Heart left ventricle (tissue), 16 donors: Measurements from ENCODE around the gene NOXA1. TPM values are rescaled to one million over a fixed set of nuclear protein-coding genes. Genes with fewer than 3 reads are reported as not detected.

ENCODE experiments used
- ATAC-seq, 4 donors: fragments of 200-7000 bp; cut with Tn5 transposase; one replicate each; pipeline ENCODE4 v1.9.1; 2020 to 2022; ENCODE audit warnings: moderate library complexity in 4 of 4, mild to moderate bottlenecking in 3 of 4, moderate number of reproducible peaks in 1 of 4
- DNase-seq, 5 donors: peaks; one replicate each; pipeline ENCODE4 v3.0.0-alpha.2; 2020
- H3K27ac ChIP-seq, 12 donors: fragments of 200-600 bp; sonication (generic) in 4 of 12; one replicate each; pipeline versions ENCODE4 v1.5.0 to v1.8.0; 2016 to 2022; ENCODE audit warnings: mild to moderate bottlenecking in 2 of 12
- H3K27me3 ChIP-seq, 9 donors: fragments of 200-600 bp; sonication (generic) in 2 of 9; one replicate each; pipeline versions ENCODE4 v1.5.1 to v1.8.0; 2016 to 2022; ENCODE audit warnings: mild to moderate bottlenecking in 3 of 9
- H3K36me3 ChIP-seq, 9 donors: fragments of 200-600 bp; sonication (generic) in 2 of 9; one replicate each; pipeline versions ENCODE4 v1.5.0 to v1.8.0; 2018 to 2022; ENCODE audit warnings: mild to moderate bottlenecking in 2 of 9
- H3K4me1 ChIP-seq, 12 donors: fragments of 200-600 bp; sonication (generic) in 4 of 12; one replicate each; pipeline versions ENCODE4 v1.5.0 to v1.8.0; 2016 to 2022; ENCODE audit warnings: mild to moderate bottlenecking in 3 of 12
- H3K4me3 ChIP-seq, 12 donors: fragments of 200-600 bp; sonication (generic) in 4 of 12; one replicate each; pipeline versions ENCODE4 v1.5.0 to v1.8.0; 2017 to 2022; ENCODE audit warnings: mild to moderate bottlenecking in 9 of 12, moderate library complexity in 4 of 12
- H3K9me3 ChIP-seq, 12 donors: fragments of 200-600 bp; sonication (generic) in 4 of 12; one replicate each; pipeline versions ENCODE4 v1.5.0 to v1.8.0; 2016 to 2022; ENCODE audit warnings: mild to moderate bottlenecking in 1 of 12
- CTCF ChIP-seq, 12 donors: fragments of 200-600 bp; sonication (generic) in 4 of 12; IDR thresholded peaks; one replicate each; pipeline versions ENCODE4 v1.5.0 to v1.8.0; 2018 to 2022; ENCODE audit warnings: antibody characterized with exemption in 12 of 12, mild to moderate bottlenecking in 5 of 12
- POLR2A ChIP-seq, 2 donors: fragments of 450-650 bp; IDR thresholded peaks; one replicate each; pipeline ENCODE4 v1.6.1; 2017; ENCODE audit warnings: antibody characterized with exemption in 2 of 2, mild to moderate bottlenecking in 2 of 2, moderate library complexity in 2 of 2
- WGBS, 4 donors: extraction: QIAGEN DNeasy Blood & Tissue Kit in 2 of 4; methylation state at CpG; one replicate each; pipeline versions ENCODE4 v1.1.5 to v1.1.7; 2013 to 2018; 5-methylcytosine and 5-hydroxymethylcytosine counted together
- intact Hi-C, 10 donors: fragments of 100-400 bp; cut with DNase I; formaldehyde crosslinking; loops; one replicate each; pipeline versions ENCODE4 v1.11.1 to v1.14.2; 2022
- polyA plus RNA-seq, 2 donors: library from polyadenylated mRNA; stranded (reverse); fragments of 200-250 nt; gene quantifications; one replicate each; pipeline ENCODE4 v1.2.3, GENCODE V29; 2013
- total RNA-seq, 9 donors: library from RNA; depleted of rRNA in 2 of 9; stranded (reverse); fragments of >200 nt in 2 of 9; fragmentation: NEBNext Ultra II Directional in 3 of 9; extraction: Animal tissue kit (Norgen Biotek cat#: 25700) in 3 of 9; gene quantifications; one replicate each; pipeline versions ENCODE4 v1.1.0 to v1.2.4, GENCODE V29; 2016 to 2023
- donor health status: ischemic (EF 13 %, LVEDD 7.1; RV severe dilation, severe dysfunction).
- donor health status: healthy with polysubstance abuse.
- donor health status: DM: no; HTN: yes; CAD: no.
- donor health status: DM: no; HTN: no; CAD: no.
- donor health status: ischemic (EF 25% LVEDD 6.9; RV normal size, moderate dysfunction).
- donor health status: ischemic (EF 25% LVEDD 5.7; RV mildly dilated, moderate dysfunction).
- donor health status: healthy.
- donor health status: DM: yes; HTN: yes; CAD: no.
- donor health status: ischemic (EF 35%, LVEDD 5.7; RV mildly dilated, moderate dysfunction).
- donor health status: nonischemic (EF 11% LVEDD 7.7; RV severe dilation, severe dysfunction).
- donor health status: DM: yes; HTN: yes; CAD: no.
- donor health status: PGD.
- donor health status: ischemic (EF 29% LVEDD 5.4; RV normal size, mild dysfunction).
- donor health status: nonischemic (EF 23%, LVEDD 6.1; RV moderate dilation, normal function).

NOXA1 gene
- total and polyA plus RNA-seq, 11 donors = 0.44 to 5.5 (median 2.7) TPM

- Histone ChIP-seq H3K27me3 (peaks cover 0 to 9% (median 0%) of the 10 kb centered on the region in 9 donors), H3K4me3 (no peak overlapping the region), H3K36me3 (no peaks in the 10 kb centered on the region), H3K4me1 (no peaks in the 10 kb centered on the region), H3K9me3 (no peaks in the 10 kb centered on the region), H3K27ac (no peak overlapping the region)
- DNase-seq (peak in 3 of 5 donors; percentile 17 to 57 (median 22)), ATAC-seq (no peak)
- TF ChIP-seq CTCF (IDR thresholded peaks at IDR 0.05) = no peak
- no peak for TF ChIP-seq POLR2A (IDR thresholded peaks at IDR 0.05)
- 91 to 98% (median 94%) methylated on average over 8 to 20 of the region's 20 CpGs for WGBS, 4 donors
- intact Hi-C loops = no loop called here
These were observed 9.6 kb downstream of the NOXA1 start for GRCh38 chr9:137432687-137433348.

GRCh38 chr9:137433349-137433915, 10.2 kb downstream of the NOXA1 start:
- no peaks in the 10 kb centered on the region for H3K36me3 ChIP-seq
- no peaks in the 10 kb centered on the region for H3K9me3 ChIP-seq
- no peak for TF ChIP-seq CTCF (IDR thresholded peaks at IDR 0.05)
- ATAC-seq (no peak), DNase-seq (peak in 3 of 5 donors; percentile 18 to 61 (median 28))
- 87 to 93% (median 90%) methylated on average over 10 to 19 of the region's 19 CpGs for WGBS, 4 donors
- no peaks in the 10 kb centered on the region for H3K4me1 ChIP-seq
- no peak overlapping the region for H3K4me3 ChIP-seq
- intact Hi-C loops = no loop called here
- no peak overlapping the region for H3K27ac ChIP-seq
- peaks cover 0 to 9% (median 0%) of the 10 kb centered on the region in 9 donors for H3K27me3 ChIP-seq

- TF ChIP-seq POLR2A (IDR thresholded peaks at IDR 0.05) (no peak), CTCF (IDR thresholded peaks at IDR 0.05) (no peak)
- Histone ChIP-seq H3K4me1 (peaks cover 0 to under 1% (median 0%) of the 10 kb centered on the region in 12 donors), H3K9me3 (no peaks in the 10 kb centered on the region), H3K4me3 (no peak overlapping the region), H3K27me3 (peaks cover 0 to 9% (median 0%) of the 10 kb centered on the region in 9 donors), H3K27ac (no peak overlapping the region), H3K36me3 (no peaks in the 10 kb centered on the region)
- intact Hi-C loops = no loop called here
- DNase-seq (peak in 3 of 5 donors; percentile 17 to 47 (median 23)), ATAC-seq (no peak)
- 88 to 96% (median 89%) methylated on average over 9 to 26 of the region's 26 CpGs for WGBS, 4 donors
These were observed 10.8 kb downstream of the NOXA1 start for GRCh38 chr9:137433916-137434431.
